A549 (cell line): ENCODE results near the gene WDSUB1.

Experiments
- ATOH8 ChIP-seq: fragments of 250-450 bp; sonication (Bioruptor Pico); IDR thresholded peaks from 2 replicates; pipeline ENCODE4 v1.5.0; 2020; ENCODE audit warnings: low read depth, mild to moderate bottlenecking, moderate library complexity
- ESRRA ChIP-seq: fragments of 150-350 bp; IDR thresholded peaks from 2 replicates; pipeline ENCODE4 v1.6.1; 2014; ENCODE audit warnings: mild to moderate bottlenecking, low read length, borderline replicate concordance
- POLR2A ChIP-seq: IDR thresholded peaks from 2 replicates; pipeline ENCODE4 v1.6.1; 2012; ENCODE audit warnings: mild to moderate bottlenecking, low read length
- REST ChIP-seq: fragments of 200-600 bp; sonication (generic); IDR thresholded peaks from 2 replicates; pipeline ENCODE4 v1.6.1; 2016; ENCODE audit warnings: antibody characterized with exemption, mild to moderate bottlenecking, moderate library complexity

- no peak for TF ChIP-seq ESRRA
- no peak for TF ChIP-seq POLR2A
- no peak for TF ChIP-seq REST
- no peak for TF ChIP-seq ATOH8 (CRISPR knock-in tag)
These were observed 33.6 kb downstream of the WDSUB1 start for GRCh38 chr2:159252905-159253304.
